ENCODE measurements around the gene GPC1. TPM values are rescaled to one million over a fixed set of nuclear protein-coding genes. Genes with fewer than 3 reads are reported as not detected.

The GPC1 gene
- polyA plus RNA-seq, 1 of the 3 experiments (the other 2 are of a cell fraction): 65.5 TPM

GRCh38 chr2:240465765-240466578 is 30.5 kb downstream of the GPC1 start:
- no peaks in the 10 kb centered on the region for H3K27me3 ChIP-seq (ENCODE audit: insufficient read depth)
- WGBS (ENCODE audit: low lambda C conversion rate): 91% methylated on average over 13 of the region's 28 CpGs
- peak; percentile 32 for DNase-seq
- peaks cover 0 to 34% of the 10 kb centered on the region in 2 experiments for H3K36me3 ChIP-seq (replicated peaks in 1 of 2; ENCODE audit: control insufficient read depth in 1 of 2, insufficient read depth in 2 of 2, low read length in 1 of 2)
- H4K20me1 ChIP-seq (ENCODE audit: insufficient read depth): no peaks in the 10 kb centered on the region
- ChIA-PET POLR2A (no interaction called here), CTCF (no interaction called here)
- no peak overlapping the region for H3K4me2 ChIP-seq
- TF ChIP-seq YY1 (IDR thresholded peaks at IDR 0.05; ENCODE audit: low read depth) (no peak), ZBTB33 (IDR thresholded peaks at IDR 0.05; ENCODE audit: borderline replicate concordance, low read depth) (no peak), NFIC (IDR thresholded peaks at IDR 0.05; ENCODE audit: borderline replicate concordance) (no peak), PBX3 (IDR thresholded peaks at IDR 0.05) (no peak), TCF12 (IDR thresholded peaks at IDR 0.05) (no peak), USF2 (IDR thresholded peaks at IDR 0.05; ENCODE audit: borderline replicate concordance, low read depth, low read length) (no peak)
- no peaks in the 10 kb centered on the region; a peak in 1 of 4 replicates for H3K4me1 ChIP-seq (ENCODE audit: control insufficient read depth in 1 of 2, insufficient read depth in 2 of 2, low read depth in 1 of 2, low read length in 1 of 2)
- no peak overlapping the region; a peak in 1 of 4 replicates for H3K27ac ChIP-seq (ENCODE audit: low read depth in 2 of 2, low read length in 1 of 2)
- H3K79me2 ChIP-seq (ENCODE audit: insufficient read depth): no peaks in the 10 kb centered on the region
- H3K9me2 ChIP-seq: no peaks in the 10 kb centered on the region
- no peak overlapping the region for H2AFZ ChIP-seq (ENCODE audit: low read depth)
- no peaks in the 10 kb centered on the region for H3F3A ChIP-seq (replicated peaks; ENCODE audit: insufficient read depth)
- H3K4me3 ChIP-seq (ENCODE audit: low read depth in 2 of 2, low read length in 1 of 2): no peak overlapping the region
- H3K9ac ChIP-seq: no peak overlapping the region
- no peaks in the 10 kb centered on the region for H3K9me3 ChIP-seq

- DNase-seq: peak; percentile 33
- H3K9me3 ChIP-seq: no peaks in the 10 kb centered on the region
- no peaks in the 10 kb centered on the region for H3K9me2 ChIP-seq
- H3K36me3 ChIP-seq (replicated peaks in 1 of 2; ENCODE audit: control insufficient read depth in 1 of 2, insufficient read depth in 2 of 2, low read length in 1 of 2): peaks cover 0 to 34% of the 10 kb centered on the region in 2 experiments
- H2AFZ ChIP-seq (ENCODE audit: low read depth): no peak overlapping the region
- no peak overlapping the region for H3K4me2 ChIP-seq
- H3K79me2 ChIP-seq (ENCODE audit: insufficient read depth): no peaks in the 10 kb centered on the region
- no peaks in the 10 kb centered on the region for H4K20me1 ChIP-seq (ENCODE audit: insufficient read depth)
- no peak for TF ChIP-seq FOXM1 (IDR thresholded peaks at IDR 0.05; ENCODE audit: low read depth)
- no peak for TF ChIP-seq MXI1 (IDR thresholded peaks at IDR 0.05; ENCODE audit: low read depth, low read length)
- no peak for TF ChIP-seq USF2 (IDR thresholded peaks at IDR 0.05; ENCODE audit: borderline replicate concordance, low read depth, low read length)
- TF ChIP-seq TEAD4 (IDR thresholded peaks at IDR 0.05; ENCODE audit: borderline replicate concordance, insufficient read depth): no peak
- TF ChIP-seq FOXJ3 (CRISPR knock-in tag; IDR thresholded peaks at IDR 0.05): no peak
- no peak for TF ChIP-seq NFIC (IDR thresholded peaks at IDR 0.05; ENCODE audit: borderline replicate concordance)
- TF ChIP-seq ZBTB33 (IDR thresholded peaks at IDR 0.05; ENCODE audit: borderline replicate concordance, low read depth): no peak
- TF ChIP-seq RAD21 (IDR thresholded peaks at IDR 0.05; ENCODE audit: low read length): no peak
- no peak for TF ChIP-seq USF1 (IDR thresholded peaks at IDR 0.05; ENCODE audit: borderline replicate concordance, low read depth)
- TF ChIP-seq ELF1 (IDR thresholded peaks at IDR 0.05): no peak
- no peak for TF ChIP-seq GABPA (IDR thresholded peaks at IDR 0.05; ENCODE audit: low read depth)
- no peak for TF ChIP-seq TCF12 (IDR thresholded peaks at IDR 0.05)
- TF ChIP-seq YY1 (IDR thresholded peaks at IDR 0.05; ENCODE audit: low read depth): no peak
- no peak for TF ChIP-seq JUND (IDR thresholded peaks at IDR 0.05)
- TF ChIP-seq RFX5 (IDR thresholded peaks at IDR 0.05; ENCODE audit: low read length): no peak
- no peaks in the 10 kb centered on the region for H3K27me3 ChIP-seq (ENCODE audit: insufficient read depth)
- H3K9ac ChIP-seq: no peak overlapping the region
- POLR2A ChIA-PET: no interaction called here
- CTCF ChIA-PET: no interaction called here
- 89% methylated on average over 3 of the region's 19 CpGs for WGBS (ENCODE audit: low lambda C conversion rate)
- H3K4me3 ChIP-seq (ENCODE audit: low read depth in 2 of 2, low read length in 1 of 2): no peak overlapping the region
- no peaks in the 10 kb centered on the region; a peak in 1 of 4 replicates for H3K4me1 ChIP-seq (ENCODE audit: control insufficient read depth in 1 of 2, insufficient read depth in 2 of 2, low read depth in 1 of 2, low read length in 1 of 2)
- H3K27ac ChIP-seq (ENCODE audit: low read depth in 2 of 2, low read length in 1 of 2): no peak overlapping the region; a peak in 1 of 4 replicates
- H3F3A ChIP-seq (replicated peaks; ENCODE audit: insufficient read depth): no peaks in the 10 kb centered on the region
These were observed 31.2 kb downstream of the GPC1 start for GRCh38 chr2:240466579-240467148.

All from SK-N-SH (cell line).